Transverse colon (tissue), 4 donors: Measurements from ENCODE around the gene CDX4. TPM values are rescaled to one million over a fixed set of nuclear protein-coding genes. Genes with fewer than 3 reads are reported as not detected.

Experiments
- DNase-seq: peaks from one replicate; pipeline ENCODE4 v3.0.0-alpha.2; 2019
- H3K27ac ChIP-seq, 4 donors: fragments of 200-600 bp; sonication (generic); 2 replicates each; pipeline ENCODE4 v1.5.1; 2016 to 2018; ENCODE audit warnings: inconsistent platforms in 4 of 4
- H3K27me3 ChIP-seq: fragments of 200-600 bp; sonication (generic); 2 replicates; pipeline ENCODE4 v1.5.1; 2017; ENCODE audit warnings: inconsistent platforms
- H3K36me3 ChIP-seq, 4 donors: fragments of 200-600 bp; sonication (generic); 2 replicates each; pipeline ENCODE4 v1.5.1; 2017 to 2019; ENCODE audit warnings: inconsistent platforms in 4 of 4
- H3K4me1 ChIP-seq, 4 donors: fragments of 200-600 bp; sonication (generic); 2 replicates each; pipeline ENCODE4 v1.5.1; 2017 to 2020; ENCODE audit warnings: inconsistent platforms in 4 of 4
- H3K4me3 ChIP-seq, 4 donors: fragments of 200-600 bp; sonication (generic); 1 replicate in 1 of 4; 2 replicates in 3 of 4; pipeline versions ENCODE4 v1.5.1 to v1.6.1; 2017 to 2019; ENCODE audit warnings: inconsistent platforms in 4 of 4
- H3K9me3 ChIP-seq, 2 donors: fragments of 200-600 bp; sonication (generic); 2 replicates each; pipeline ENCODE4 v1.5.1; 2017 to 2019; ENCODE audit warnings: inconsistent platforms in 2 of 2
- CTCF ChIP-seq, 5 experiments: fragments of 200-600 bp in 3 of 5; fragments of 450-650 bp in 2 of 5; sonication (generic) in 3 of 5; IDR thresholded peaks; 1 replicate in 2 of 5; 2 replicates in 3 of 5; pipeline ENCODE4 v1.5.1; 2016 to 2017; ENCODE audit warnings: antibody characterized with exemption in 5 of 5, inconsistent platforms in 3 of 5, mild to moderate bottlenecking in 2 of 5, moderate library complexity in 1 of 5
- EP300 ChIP-seq: sonication (generic); formaldehyde crosslinking; IDR thresholded peaks from one replicate; pipeline ENCODE4 v1.6.1; 2017; ENCODE audit warnings: antibody characterized with exemption, low read depth
- POLR2A ChIP-seq: fragments of 450-650 bp; IDR thresholded peaks from one replicate; pipeline ENCODE4 v1.6.1; 2016; ENCODE audit warnings: antibody characterized with exemption, mild to moderate bottlenecking, moderate library complexity
- POLR2AphosphoS5 ChIP-seq, 3 donors: sonication (generic); formaldehyde crosslinking; IDR thresholded peaks; one replicate each; pipeline ENCODE4 v1.6.1; 2016; ENCODE audit warnings: antibody characterized with exemption in 3 of 3
- WGBS, 2 donors: methylation state at CpG; one replicate each; pipeline ENCODE4 v1.1.5; 2018; ENCODE audit warnings: low coverage in 1 of 2; 5-methylcytosine and 5-hydroxymethylcytosine counted together
- in situ Hi-C, 4 donors: fragments of 200-750 bp; cut with MboI; loops; one replicate each; pipeline versions ENCODE4 v1.15.0 to v1.15.1; 2017; ENCODE audit warnings: low sequenced_read_pairs in 3 of 4, low pct_ligation_motif_present in 1 of 4, low pct_unique_long_range_greater_than_20kb in 1 of 4
- intact Hi-C: fragments of 100-400 bp; cut with DNase I; formaldehyde crosslinking; loops from one replicate; pipeline ENCODE4 v1.15.1; 2023; ENCODE audit warnings: low total_unique reads
- total RNA-seq, 4 donors: library from RNA; depleted of rRNA; stranded (reverse); fragments of >200 nt; gene quantifications; one replicate each; pipeline ENCODE4 v1.1.0, GENCODE V29; 2016

The CDX4 gene
- not detected for total RNA-seq

- Histone ChIP-seq H3K4me3 (no peak within 1 kb of the TSS), H3K27ac (no peak within 1 kb of the TSS), H3K27me3 (no peaks in the 10 kb centered on the region), H3K9me3 (no peaks in the 10 kb centered on the region), H3K4me1 (no peaks in the 10 kb centered on the region), H3K36me3 (no peaks in the 10 kb centered on the region)
- no peak for DNase-seq
- 53% methylated on average over 7 of the region's 7 CpGs; no CpG with 5 or more reads in 1 of the 2 donors for WGBS, 2 donors
- intact Hi-C loops: no loop called here
- TF ChIP-seq EP300 (no peak), CTCF (IDR thresholded peaks at IDR 0.05) (no peak), POLR2A (no peak), POLR2AphosphoS5 (IDR thresholded peaks at IDR 0.05) (no peak)
- in situ Hi-C loops: no loop called here
Measured at GRCh38 chrX:73446831-73447230, at the start of gene CDX4. TSS of gene CDX4 (plus strand) at chrX:73447053. CDS start at chrX:73447254, 201 bp downstream.

- in situ Hi-C loops: no loop called here
- no peak for TF ChIP-seq EP300
- no peak for TF ChIP-seq CTCF (IDR thresholded peaks at IDR 0.05)
- TF ChIP-seq POLR2AphosphoS5 (IDR thresholded peaks at IDR 0.05): no peak
- TF ChIP-seq POLR2A: no peak
- no peak overlapping the region for H3K4me3 ChIP-seq
- no peaks in the 10 kb centered on the region for H3K36me3 ChIP-seq
- 21% methylated on average over 2 of the region's 2 CpGs; no CpG with 5 or more reads in 1 of the 2 donors for WGBS, 2 donors
- no peaks in the 10 kb centered on the region for H3K27me3 ChIP-seq
- no peaks in the 10 kb centered on the region for H3K9me3 ChIP-seq
- no peak for DNase-seq
- intact Hi-C loops: no loop called here
- no peak overlapping the region for H3K27ac ChIP-seq
- no peaks in the 10 kb centered on the region for H3K4me1 ChIP-seq
Measured at GRCh38 chrX:73398185-73398914, 48.5 kb upstream of the CDX4 start.

DNA sequence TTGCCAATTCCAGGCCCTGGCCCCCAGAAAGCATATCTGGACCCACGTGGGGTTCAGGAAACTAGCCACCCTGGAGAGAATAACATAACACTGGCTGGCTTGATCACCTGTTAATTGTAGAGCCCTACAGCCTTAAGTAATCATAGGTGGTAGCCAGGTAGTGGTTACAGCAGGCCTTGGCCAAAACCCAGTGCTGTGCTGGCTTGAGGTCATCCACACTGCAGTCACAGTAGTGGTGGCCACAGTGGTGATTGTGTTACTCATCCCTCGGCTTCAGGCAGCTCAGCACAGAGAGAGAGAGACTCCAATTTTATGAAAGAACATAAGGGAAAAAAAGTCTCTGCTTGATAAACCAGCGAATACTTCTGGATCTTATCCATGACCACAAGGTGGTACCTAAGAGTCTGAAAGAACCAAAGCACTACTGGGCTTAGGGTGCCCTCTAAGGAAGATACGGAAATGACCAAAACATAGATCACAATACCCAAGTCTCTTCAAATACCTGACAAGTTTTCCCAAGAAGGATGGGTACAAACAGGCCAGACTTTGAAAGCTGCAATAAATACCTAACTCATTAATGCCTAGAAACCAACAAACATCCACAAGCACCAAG is 46.6 kb upstream of the CDX4 start:
- in situ Hi-C loops (loop anchor here in 1 of 4 donors (25.0 kb wide), 1 partner anchor 113 kb away; no protein-coding TSS in a partner anchor), intact Hi-C loops (no loop called here)
- H3K4me1 ChIP-seq: no peaks in the 10 kb centered on the region
- DNase-seq: no peak
- no peak for TF ChIP-seq EP300
- TF ChIP-seq POLR2A: no peak
- no peak for TF ChIP-seq CTCF (IDR thresholded peaks at IDR 0.05)
- no peak for TF ChIP-seq POLR2AphosphoS5 (IDR thresholded peaks at IDR 0.05)
- no peak overlapping the region for H3K4me3 ChIP-seq
- no peaks in the 10 kb centered on the region for H3K27me3 ChIP-seq
- H3K9me3 ChIP-seq: no peaks in the 10 kb centered on the region
- H3K36me3 ChIP-seq: no peaks in the 10 kb centered on the region
- H3K27ac ChIP-seq: no peak overlapping the region
- 63 to 100% methylated on average over 1 to 4 of the region's 4 CpGs for WGBS, 2 donors

DNA sequence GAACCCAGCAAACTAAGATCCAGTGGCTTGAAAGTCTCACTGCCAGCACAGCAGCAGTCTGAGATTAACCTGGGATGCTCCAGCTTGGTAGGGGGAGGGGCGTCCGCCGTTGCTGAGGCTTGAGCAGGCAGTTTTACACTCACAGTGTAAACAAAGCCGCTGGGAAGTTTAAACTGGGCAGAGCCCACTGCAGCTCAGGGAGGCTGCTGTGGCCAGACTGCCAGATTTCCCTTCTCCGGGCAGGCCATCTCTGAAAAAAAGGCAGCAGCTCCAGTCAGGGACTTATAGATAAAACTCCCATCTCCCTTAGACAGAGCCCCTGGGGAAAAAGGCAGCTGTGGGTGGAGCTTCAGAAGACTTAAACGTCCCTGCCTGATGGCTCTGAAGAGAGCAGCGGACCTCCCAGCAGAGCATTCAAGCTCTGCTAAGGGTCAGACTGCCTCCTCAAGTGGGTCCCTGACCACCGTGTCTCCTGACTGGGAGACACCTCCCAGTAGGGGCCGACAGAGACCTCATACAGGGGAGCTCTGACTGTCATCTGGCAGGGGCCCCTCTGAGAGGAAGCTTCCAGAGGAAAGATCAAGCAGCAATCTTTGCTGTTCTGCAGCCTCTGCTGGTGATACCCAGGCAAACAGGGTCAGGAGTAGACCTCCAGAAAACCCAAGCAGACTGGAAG is 45.1 kb upstream of the CDX4 start:
- DNase-seq: no peak
- intact Hi-C loops: no loop called here

More for the DNA sequence above, 45.1 kb upstream of the CDX4 start:
- H3K9me3 ChIP-seq: no peaks in the 10 kb centered on the region
- no peaks in the 10 kb centered on the region for H3K27me3 ChIP-seq
- in situ Hi-C loops: loop anchor here in 1 of 4 donors (25.0 kb wide), 1 partner anchor 114 kb away; no protein-coding TSS in a partner anchor
- no peak for TF ChIP-seq POLR2AphosphoS5 (IDR thresholded peaks at IDR 0.05)
- TF ChIP-seq EP300: no peak
- no peak for TF ChIP-seq POLR2A
- TF ChIP-seq CTCF (IDR thresholded peaks at IDR 0.05): no peak
- 33% methylated on average over 9 of the region's 9 CpGs; no CpG with 5 or more reads in 1 of the 2 donors for WGBS, 2 donors
- H3K4me1 ChIP-seq: no peaks in the 10 kb centered on the region
- H3K36me3 ChIP-seq: no peaks in the 10 kb centered on the region
- no peak overlapping the region for H3K4me3 ChIP-seq
- no peak overlapping the region for H3K27ac ChIP-seq
